ENCODE data around the gene PNMA1.

- TF ChIP-seq SMC3 (conservative IDR thresholded peaks at IDR 0.05; ENCODE audit: poor library complexity) = no peak
- no peak for TF ChIP-seq CTCF (IDR thresholded peaks at IDR 0.05; ENCODE audit: poor library complexity, severe bottlenecking)
- no peak for TF ChIP-seq EP300 (conservative IDR thresholded peaks at IDR 0.05; ENCODE audit: poor library complexity, severe bottlenecking)
- TF ChIP-seq POLR2AphosphoS5 (IDR thresholded peaks at IDR 0.05) = no peak
- TF ChIP-seq REST (IDR thresholded peaks at IDR 0.05; ENCODE audit: borderline replicate concordance) = no peak
- no peak for TF ChIP-seq RAD21 (conservative IDR thresholded peaks at IDR 0.05)
- no peak for TF ChIP-seq TAF1 (IDR thresholded peaks at IDR 0.05; ENCODE audit: low read depth)
Measured at GRCh38 chr14:73729556-73730265, 15.5 kb upstream of the PNMA1 start.
